ENCODE results near the gene USP15.

DNA sequence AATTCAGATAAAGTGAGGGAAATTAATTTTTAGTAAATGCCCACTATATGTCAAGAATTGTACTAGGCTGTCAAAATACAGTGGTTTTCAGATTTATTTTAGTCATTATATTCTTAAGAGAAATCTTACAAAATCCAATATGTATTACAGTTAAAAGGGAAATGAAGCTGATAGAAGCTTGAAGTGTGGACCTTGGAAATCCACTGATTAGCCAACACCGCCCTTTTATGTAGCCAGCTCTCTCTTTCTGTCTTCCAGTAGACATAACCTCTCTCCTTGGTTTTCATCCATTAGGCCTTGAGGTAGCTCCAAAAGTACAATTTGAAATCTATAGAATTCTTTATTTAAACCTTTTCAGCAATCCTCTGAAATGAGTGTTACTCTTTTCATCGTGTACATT lies 63.2 kb downstream of the USP15 start:
- TF ChIP-seq CTCF (IDR thresholded peaks at IDR 0.05; ENCODE audit: poor library complexity): no peak
- no peak for TF ChIP-seq EZH2 (IDR thresholded peaks at IDR 0.05; ENCODE audit: borderline replicate concordance)
- no peak for TF ChIP-seq EZH2phosphoT487 (IDR thresholded peaks at IDR 0.05; ENCODE audit: low read depth, severe bottlenecking, unreplicated experiment)
